Measurements from ENCODE around the gene ANKRD42. TPM values are rescaled to one million over a fixed set of nuclear protein-coding genes. Genes with fewer than 3 reads are reported as not detected.

The ANKRD42 gene
- total and polyA plus RNA-seq, 9 of the 15 experiments (the other 6 are each of a cell fraction or from before 2014, with no cell fraction given), result 2.8 to 9.1 (median 6.1) TPM

GRCh38 chr11:83156144-83156995 lies 37.1 kb upstream of the ANKRD42 start (continued):
- TF ChIP-seq STAT5A (IDR thresholded peaks at IDR 0.05; ENCODE audit: borderline replicate concordance, low read length) (no peak; the same call in 1 of the 2 replicates), GATA2 (CRISPR knock-in tag; IDR thresholded peaks at IDR 0.05) (peak; percentile 46; the same call in 1 of the 2 replicates), ATF2 (CRISPR knock-in tag; IDR thresholded peaks at IDR 0.05) (no peak), ZBED1 (IDR thresholded peaks at IDR 0.05) (0 out of 2 replicates have a peak, but pooled peaks have one; percentile 36), SRSF3 (IDR thresholded peaks at IDR 0.05; ENCODE audit: insufficient read depth, low read length) (no peak), ZNF551 (CRISPR knock-in tag; IDR thresholded peaks at IDR 0.05) (no peak), ELF4 (CRISPR knock-in tag; IDR thresholded peaks at IDR 0.05) (no peak), CCNT2 (IDR thresholded peaks at IDR 0.05; ENCODE audit: borderline replicate concordance, extremely low read depth, insufficient read length, low read depth, low read length) (no peak), ID3 (CRISPR knock-in tag; IDR thresholded peaks at IDR 0.05) (no peak), ID3 (tag; IDR thresholded peaks at IDR 0.05) (no peak), ZNF280B (CRISPR knock-in tag; IDR thresholded peaks at IDR 0.05) (no peak), NCOA6 (IDR thresholded peaks at IDR 0.05) (no peak), ZBTB7A (IDR thresholded peaks at IDR 0.05; ENCODE audit: borderline replicate concordance, control insufficient read depth, low read depth, low read length) (peak; percentile 77), KDM5B (IDR thresholded peaks at IDR 0.05; ENCODE audit: insufficient replicate concordance, low read depth, low read length) (peak; percentile 80), SMARCC2 (IDR thresholded peaks at IDR 0.05; ENCODE audit: low read depth) (no peak), HDGF (IDR thresholded peaks at IDR 0.05) (no peak), RBM17 (IDR thresholded peaks at IDR 0.05; ENCODE audit: borderline replicate concordance, low read depth, low read length) (no peak), MYBL2 (IDR thresholded peaks at IDR 0.05; ENCODE audit: low read depth) (peak; percentile 54; the same call in 1 of the 2 replicates), MYBL2 (CRISPR knock-in tag; IDR thresholded peaks at IDR 0.05; ENCODE audit: borderline replicate concordance) (no peak), EP400 (IDR thresholded peaks at IDR 0.05) (no peak; the same call in none of the 2 replicates), CREB1 (IDR thresholded peaks at IDR 0.05) (peak; percentile 84), CREB1 (CRISPR knock-in tag; IDR thresholded peaks at IDR 0.05) (peak; percentile 90), ZNF740 (CRISPR knock-in tag; IDR thresholded peaks at IDR 0.05) (peak; percentile 85), ZNF740 (tag; IDR thresholded peaks at IDR 0.05) (peak in 1 of 2 experiments; percentile 78; a peak in 2 of 4 replicates), TEAD1 (CRISPR knock-in tag; IDR thresholded peaks at IDR 0.05) (0 out of 4 replicates have a peak, but pooled peaks have one; percentile 39 to 50)
